Mesothelial cell of epicardium (in vitro differentiated cells): ENCODE results near the gene CCDC81. TPM values are rescaled to one million over a fixed set of nuclear protein-coding genes. Genes with fewer than 3 reads are reported as not detected.

ENCODE experiments used
- DNase-seq, 2 experiments: peaks; one replicate each; pipeline ENCODE4 v3.0.0; 2021; ENCODE audit warnings: low spot score in 2 of 2; ENCODE audit not compliant: unreplicated experiment in 2 of 2
- H3K27ac Mint-ChIP-seq: 2 replicates; pipeline ENCODE4 v1.8.0; 2021; ENCODE audit warnings: mixed read lengths
- H3K27me3 Mint-ChIP-seq: 2 replicates; pipeline ENCODE4 v1.8.0; 2021; ENCODE audit warnings: low read depth, mixed read lengths
- H3K36me3 Mint-ChIP-seq: 2 replicates; pipeline ENCODE4 v1.8.0; 2021; ENCODE audit warnings: mixed read lengths
- H3K4me1 Mint-ChIP-seq: 2 replicates; pipeline ENCODE4 v1.8.0; 2021; ENCODE audit warnings: mixed read lengths
- H3K4me3 Mint-ChIP-seq: 2 replicates; pipeline ENCODE4 v1.8.0; 2021; ENCODE audit warnings: mild to moderate bottlenecking, moderate library complexity, mixed read lengths
- H3K9me3 Mint-ChIP-seq: 2 replicates; pipeline ENCODE4 v1.8.0; 2021; ENCODE audit warnings: mixed read lengths
- total RNA-seq: library from RNA; stranded (reverse); gene quantifications from 3 replicates; pipeline ENCODE4 v1.2.1, GENCODE V29; 2021
- TF ChIP-seq, protein P1 (sequence below): fragments of 200-600 bp; sonication (generic); IDR thresholded peaks from one replicate; pipeline ENCODE4 v1.5.0; 2021; ENCODE audit warnings: antibody characterized with exemption; ENCODE audit not compliant: unreplicated experiment

The CCDC81 gene
- total RNA-seq, 1 donor from 2014 or later = 2.8 TPM

DNA sequence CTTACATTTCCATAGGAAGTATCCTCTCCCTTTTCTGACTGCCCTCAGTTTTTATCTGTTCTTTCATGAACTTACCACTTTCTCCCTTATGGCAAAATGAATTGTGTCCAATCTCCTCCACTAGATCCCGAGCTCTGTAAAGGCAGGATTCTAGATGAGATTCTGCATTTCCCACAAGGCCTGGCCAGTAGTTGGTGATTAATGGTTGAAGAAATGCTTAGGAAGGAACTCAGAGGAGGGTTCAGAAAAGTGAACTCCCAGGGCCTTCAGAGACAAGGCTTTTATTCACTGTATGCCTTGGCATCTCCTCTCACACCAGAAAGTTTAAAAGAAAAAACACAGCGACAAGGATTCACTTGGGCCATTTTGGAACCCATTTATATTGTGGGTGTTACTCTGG lies 66.2 kb downstream of the CCDC81 start:
- no peaks in the 10 kb centered on the region for H3K9me3 Mint-ChIP-seq
- no peak for DNase-seq
- TF ChIP-seq, protein P1, sequence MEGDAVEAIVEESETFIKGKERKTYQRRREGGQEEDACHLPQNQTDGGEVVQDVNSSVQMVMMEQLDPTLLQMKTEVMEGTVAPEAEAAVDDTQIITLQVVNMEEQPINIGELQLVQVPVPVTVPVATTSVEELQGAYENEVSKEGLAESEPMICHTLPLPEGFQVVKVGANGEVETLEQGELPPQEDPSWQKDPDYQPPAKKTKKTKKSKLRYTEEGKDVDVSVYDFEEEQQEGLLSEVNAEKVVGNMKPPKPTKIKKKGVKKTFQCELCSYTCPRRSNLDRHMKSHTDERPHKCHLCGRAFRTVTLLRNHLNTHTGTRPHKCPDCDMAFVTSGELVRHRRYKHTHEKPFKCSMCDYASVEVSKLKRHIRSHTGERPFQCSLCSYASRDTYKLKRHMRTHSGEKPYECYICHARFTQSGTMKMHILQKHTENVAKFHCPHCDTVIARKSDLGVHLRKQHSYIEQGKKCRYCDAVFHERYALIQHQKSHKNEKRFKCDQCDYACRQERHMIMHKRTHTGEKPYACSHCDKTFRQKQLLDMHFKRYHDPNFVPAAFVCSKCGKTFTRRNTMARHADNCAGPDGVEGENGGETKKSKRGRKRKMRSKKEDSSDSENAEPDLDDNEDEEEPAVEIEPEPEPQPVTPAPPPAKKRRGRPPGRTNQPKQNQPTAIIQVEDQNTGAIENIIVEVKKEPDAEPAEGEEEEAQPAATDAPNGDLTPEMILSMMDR = no peak
- H3K4me3 Mint-ChIP-seq = no peak overlapping the region
- H3K4me1 Mint-ChIP-seq = peaks cover 4% of the 10 kb centered on the region
- no peaks in the 10 kb centered on the region for H3K27me3 Mint-ChIP-seq
- no peak overlapping the region for H3K27ac Mint-ChIP-seq
- no peaks in the 10 kb centered on the region for H3K36me3 Mint-ChIP-seq

- no peak for DNase-seq
- TF ChIP-seq, protein P1 = no peak
- no peaks in the 10 kb centered on the region for H3K36me3 Mint-ChIP-seq
- peaks cover 4% of the 10 kb centered on the region for H3K4me1 Mint-ChIP-seq
- no peaks in the 10 kb centered on the region for H3K9me3 Mint-ChIP-seq
- no peak overlapping the region for H3K27ac Mint-ChIP-seq
- H3K4me3 Mint-ChIP-seq = no peak overlapping the region
- H3K27me3 Mint-ChIP-seq = no peaks in the 10 kb centered on the region
Measured at GRCh38 chr11:86442420-86442819, 67.7 kb downstream of the CCDC81 start.

- no peaks in the 10 kb centered on the region for H3K36me3 Mint-ChIP-seq
- TF ChIP-seq, protein P1 = no peak
- DNase-seq = no peak
- H3K9me3 Mint-ChIP-seq = no peaks in the 10 kb centered on the region
- H3K4me1 Mint-ChIP-seq = peaks cover 4% of the 10 kb centered on the region
- no peak overlapping the region for H3K27ac Mint-ChIP-seq
- H3K4me3 Mint-ChIP-seq = no peak overlapping the region
- no peaks in the 10 kb centered on the region for H3K27me3 Mint-ChIP-seq
Measured at GRCh38 chr11:86442827-86443226, 68.1 kb downstream of the CCDC81 start.

GRCh38 chr11:86443415-86443814 lies 68.7 kb downstream of the CCDC81 start:
- H3K4me3 Mint-ChIP-seq = no peak overlapping the region
- H3K27ac Mint-ChIP-seq = no peak overlapping the region
- H3K27me3 Mint-ChIP-seq = no peaks in the 10 kb centered on the region
- H3K36me3 Mint-ChIP-seq = no peaks in the 10 kb centered on the region
- H3K9me3 Mint-ChIP-seq = no peaks in the 10 kb centered on the region
- no peak for DNase-seq
- H3K4me1 Mint-ChIP-seq = peaks cover 4% of the 10 kb centered on the region
- TF ChIP-seq, protein P1 = no peak

- no peak overlapping the region for H3K27ac Mint-ChIP-seq
- no peaks in the 10 kb centered on the region for H3K36me3 Mint-ChIP-seq
- H3K4me3 Mint-ChIP-seq = no peak overlapping the region
- no peaks in the 10 kb centered on the region for H3K9me3 Mint-ChIP-seq
- no peak for DNase-seq
- H3K4me1 Mint-ChIP-seq = no peaks in the 10 kb centered on the region
- TF ChIP-seq, protein P1 = no peak
- H3K27me3 Mint-ChIP-seq = no peaks in the 10 kb centered on the region
Measured at GRCh38 chr11:86444981-86445380, 70.3 kb downstream of the CCDC81 start.
